CD4-positive, alpha-beta T cell (primary cell): ENCODE results near the gene HDAC4. TPM values are rescaled to one million over a fixed set of nuclear protein-coding genes. Genes with fewer than 3 reads are reported as not detected.

Experiments used
- ATAC-seq: fragments of 200-7000 bp; cut with Tn5 transposase; one replicate; pipeline ENCODE4 v1.10.0; 2022; ENCODE audit warnings: mild to moderate bottlenecking; ENCODE audit not compliant: poor library complexity
- CTCF ChIA-PET: fragments of 350-600 bp; sonication (Branson Sonifier 250); formaldehyde crosslinking; loops from one replicate; lab custom pipeline; 2021; ENCODE audit warnings: antibody characterized with exemption, inconsistent platforms; lab: Charles Lee
- POLR2A ChIA-PET: fragments of 350-600 bp; sonication (Branson Sonifier 250); formaldehyde crosslinking; loops from one replicate; lab custom pipeline; 2021; ENCODE audit warnings: antibody characterized with exemption, inconsistent platforms; lab: Charles Lee
- DNase-seq, 14 experiments: peaks; one replicate each; pipeline ENCODE4 v3.0.0-alpha.2; 2013 to 2020; ENCODE audit warnings: mixed read lengths in 2 of 14
- H3K27ac ChIP-seq, 2 donors: one replicate each; pipeline versions ENCODE4 v1.5.1 to v1.7.0; 2013; ENCODE audit warnings: low read length in 2 of 2, low read depth in 1 of 2, mild to moderate bottlenecking in 1 of 2
- H3K27me3 ChIP-seq, 2 experiments: 1 replicate in 1 of 2; 2 replicates in 1 of 2; pipeline versions ENCODE4 v1.6.1 to v1.7.0; 2013; ENCODE audit warnings: low read length in 2 of 2, control low read depth in 1 of 2, mild to moderate bottlenecking in 1 of 2, moderate library complexity in 1 of 2; ENCODE audit not compliant: insufficient read depth in 2 of 2, control insufficient read depth in 1 of 2
- H3K36me3 ChIP-seq: one replicate; pipeline ENCODE4 v1.6.1; 2013; ENCODE audit warnings: low read length, control low read depth; ENCODE audit not compliant: insufficient read depth
- H3K4me1 ChIP-seq: one replicate; pipeline ENCODE4 v1.6.1; 2013; ENCODE audit warnings: low read length, control low read depth; ENCODE audit not compliant: insufficient read depth
- H3K4me3 ChIP-seq: one replicate; pipeline ENCODE4 v1.5.1; 2013; ENCODE audit warnings: mild to moderate bottlenecking, low read length, moderate library complexity
- H3K9me3 ChIP-seq, 2 experiments: 1 replicate in 1 of 2; 2 replicates in 1 of 2; pipeline versions ENCODE4 v1.6.1 to v1.7.0; 2013; ENCODE audit warnings: low read length in 2 of 2, mild to moderate bottlenecking in 2 of 2, control low read depth in 1 of 2, moderate library complexity in 1 of 2; ENCODE audit not compliant: control insufficient read depth in 1 of 2, insufficient read depth in 1 of 2
- H3K27ac Mint-ChIP-seq: one replicate; pipeline ENCODE4 v1.8.0; 2020; ENCODE audit warnings: mixed read lengths
- H3K27me3 Mint-ChIP-seq: one replicate; pipeline ENCODE4 v1.8.0; 2021; ENCODE audit warnings: mixed read lengths
- H3K36me3 Mint-ChIP-seq: one replicate; pipeline ENCODE4 v1.8.0; 2021; ENCODE audit warnings: low read depth, mixed read lengths
- H3K4me1 Mint-ChIP-seq: one replicate; pipeline ENCODE4 v1.8.0; 2021; ENCODE audit warnings: low read depth, mixed read lengths
- H3K4me3 Mint-ChIP-seq: one replicate; pipeline ENCODE4 v1.8.0; 2020; ENCODE audit warnings: mild to moderate bottlenecking, mixed read lengths
- H3K9me3 Mint-ChIP-seq: one replicate; pipeline ENCODE4 v1.8.0; 2020; ENCODE audit warnings: mixed read lengths
- intact Hi-C, 2 experiments: fragments of 100-400 bp; cut with DNase I in 1 of 2; cut with micrococcal nuclease in 1 of 2; formaldehyde crosslinking; loops; one replicate each; pipeline versions ENCODE4 v1.15.1 to v1.9.0; 2023 to 2025; cut with DNase I, micrococcal nuclease
- total RNA-seq, 174 experiments: library from RNA in 2 of 174; stranded (reverse) in 2 of 174; gene quantifications; one replicate each; pipeline ENCODE4 v1.2.3 and lab custom pipeline; 2021 to 2026
- TF ChIP-seq, protein P1 (sequence below): fragments of 200-600 bp; IDR thresholded peaks from one replicate; pipeline ENCODE4 v1.8.0; 2022; ENCODE audit warnings: antibody characterized with exemption, mild to moderate bottlenecking

HDAC4 gene
- total RNA-seq, 2 experiments from 2014 or later = 45.3 to 49.2 TPM

DNA sequence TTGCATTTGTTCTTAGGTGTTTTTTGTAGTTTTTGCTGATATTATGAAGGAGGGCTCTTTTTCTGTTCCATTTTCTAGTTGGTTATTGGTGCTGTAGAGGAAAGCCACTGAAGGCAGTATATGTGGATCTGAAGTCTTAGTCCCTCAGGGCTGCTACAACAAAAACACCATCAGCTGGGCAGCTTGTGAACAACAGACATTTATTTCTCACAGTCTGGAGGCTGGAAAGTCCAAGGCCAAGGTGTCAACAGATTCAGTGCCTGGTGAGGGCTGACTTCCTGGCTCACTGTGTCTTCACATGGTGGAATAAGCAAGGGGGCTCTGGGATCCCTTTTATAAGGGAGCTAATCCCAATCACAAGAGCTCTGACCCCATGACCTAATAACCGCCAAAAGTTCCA is 31.4 kb upstream of the HDAC4 start:
- CTCF ChIA-PET = interaction anchor here (0.5 kb wide), 1 partner anchor 340 kb away, joined by 4 read pairs; no protein-coding TSS in a partner anchor
- no peak overlapping the region for H3K27ac Mint-ChIP-seq
- Histone ChIP-seq H3K4me3 (no peak overlapping the region), H3K36me3 (no peaks in the 10 kb centered on the region), H3K9me3 (no peaks in the 10 kb centered on the region), H3K4me1 (no peaks in the 10 kb centered on the region), H3K27me3 (peaks cover 0 to 2% of the 10 kb centered on the region in 2 experiments), H3K27ac (no peak overlapping the region)
- DNase-seq = no peak
- no peak for ATAC-seq
- TF ChIP-seq, protein P1, sequence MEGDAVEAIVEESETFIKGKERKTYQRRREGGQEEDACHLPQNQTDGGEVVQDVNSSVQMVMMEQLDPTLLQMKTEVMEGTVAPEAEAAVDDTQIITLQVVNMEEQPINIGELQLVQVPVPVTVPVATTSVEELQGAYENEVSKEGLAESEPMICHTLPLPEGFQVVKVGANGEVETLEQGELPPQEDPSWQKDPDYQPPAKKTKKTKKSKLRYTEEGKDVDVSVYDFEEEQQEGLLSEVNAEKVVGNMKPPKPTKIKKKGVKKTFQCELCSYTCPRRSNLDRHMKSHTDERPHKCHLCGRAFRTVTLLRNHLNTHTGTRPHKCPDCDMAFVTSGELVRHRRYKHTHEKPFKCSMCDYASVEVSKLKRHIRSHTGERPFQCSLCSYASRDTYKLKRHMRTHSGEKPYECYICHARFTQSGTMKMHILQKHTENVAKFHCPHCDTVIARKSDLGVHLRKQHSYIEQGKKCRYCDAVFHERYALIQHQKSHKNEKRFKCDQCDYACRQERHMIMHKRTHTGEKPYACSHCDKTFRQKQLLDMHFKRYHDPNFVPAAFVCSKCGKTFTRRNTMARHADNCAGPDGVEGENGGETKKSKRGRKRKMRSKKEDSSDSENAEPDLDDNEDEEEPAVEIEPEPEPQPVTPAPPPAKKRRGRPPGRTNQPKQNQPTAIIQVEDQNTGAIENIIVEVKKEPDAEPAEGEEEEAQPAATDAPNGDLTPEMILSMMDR = no peak
- POLR2A ChIA-PET = no interaction called here
- no peaks in the 10 kb centered on the region for H3K36me3 Mint-ChIP-seq
- no peaks in the 10 kb centered on the region for H3K4me1 Mint-ChIP-seq
- H3K4me3 Mint-ChIP-seq = no peak overlapping the region
- intact Hi-C loops = no loop called here
- H3K27me3 Mint-ChIP-seq = no peaks in the 10 kb centered on the region
- peaks cover 3% of the 10 kb centered on the region for H3K9me3 Mint-ChIP-seq

GRCh38 chr2:239431536-239431935 is 30.7 kb upstream of the HDAC4 start:
- peaks cover 0 to 2% of the 10 kb centered on the region in 2 experiments for H3K27me3 ChIP-seq
- no peaks in the 10 kb centered on the region for H3K9me3 ChIP-seq
- DNase-seq (no peak), ATAC-seq (no peak)
- H3K4me1 ChIP-seq = no peaks in the 10 kb centered on the region
- H3K27me3 Mint-ChIP-seq = no peaks in the 10 kb centered on the region
- intact Hi-C loops = no loop called here
- H3K27ac ChIP-seq = no peak overlapping the region
- no peak overlapping the region for H3K4me3 Mint-ChIP-seq
- H3K4me1 Mint-ChIP-seq = no peaks in the 10 kb centered on the region
- H3K36me3 ChIP-seq = no peaks in the 10 kb centered on the region
- TF ChIP-seq, protein P1 = no peak
- H3K9me3 Mint-ChIP-seq = peaks cover 3% of the 10 kb centered on the region
- ChIA-PET POLR2A (no interaction called here), CTCF (interaction anchor here (0.5 kb wide), 1 partner anchor 340 kb away, joined by 4 read pairs; no protein-coding TSS in a partner anchor)
- no peaks in the 10 kb centered on the region for H3K36me3 Mint-ChIP-seq
- H3K4me3 ChIP-seq = no peak overlapping the region
- no peak overlapping the region for H3K27ac Mint-ChIP-seq

DNA sequence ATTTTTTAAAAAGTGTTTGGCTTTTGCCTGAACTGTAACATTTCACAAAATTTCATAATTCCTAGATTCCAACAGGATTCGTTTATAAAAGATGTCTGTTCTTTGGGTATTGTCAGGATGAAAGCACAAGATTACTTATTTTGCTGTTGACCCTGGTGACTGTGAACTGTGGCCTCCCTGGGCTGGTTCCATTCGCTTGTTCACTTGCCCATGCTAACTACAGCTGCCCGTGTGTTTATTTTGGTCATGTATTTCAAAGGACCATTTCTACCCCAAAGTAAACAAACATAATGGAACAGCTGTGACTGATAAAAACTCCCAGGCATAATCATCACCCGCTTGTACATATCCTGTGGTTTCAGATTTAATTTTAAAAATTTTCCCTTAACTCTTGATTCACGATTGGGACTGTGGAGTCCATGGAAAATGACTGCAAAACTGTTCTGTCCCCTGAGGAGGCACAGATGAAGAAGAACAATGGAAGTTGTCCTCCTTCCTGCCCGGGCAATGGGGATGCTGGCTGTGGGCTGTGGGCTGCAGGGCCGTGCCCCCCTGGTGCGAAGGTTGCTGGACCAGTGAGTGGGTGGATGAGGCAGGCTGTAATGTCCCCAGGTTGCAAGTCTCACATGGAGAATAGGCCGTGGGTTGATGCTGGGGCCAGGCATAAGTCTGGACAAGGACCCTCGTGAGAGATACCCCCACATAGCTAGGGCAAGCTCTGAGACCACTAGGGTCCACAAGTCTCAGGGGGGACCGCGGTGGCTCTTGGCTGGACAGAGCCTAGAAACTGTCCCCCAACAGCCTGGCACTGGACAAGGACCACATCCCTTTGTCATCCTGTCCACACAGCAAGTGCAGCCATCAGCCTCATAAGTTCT is 28.9 kb upstream of the HDAC4 start:
- H3K27ac ChIP-seq = no peak overlapping the region
- ATAC-seq = no peak
- CTCF ChIA-PET = no interaction called here
- intact Hi-C loops = no loop called here
- POLR2A ChIA-PET = no interaction called here
- TF ChIP-seq, protein P1 = no peak
- DNase-seq = no peak
- H3K27me3 Mint-ChIP-seq = no peaks in the 10 kb centered on the region
- H3K4me3 ChIP-seq = no peak overlapping the region
- no peaks in the 10 kb centered on the region for H3K36me3 ChIP-seq
- H3K9me3 Mint-ChIP-seq = peaks cover 3% of the 10 kb centered on the region
- no peaks in the 10 kb centered on the region for H3K9me3 ChIP-seq
- H3K36me3 Mint-ChIP-seq = no peaks in the 10 kb centered on the region
- no peak overlapping the region for H3K27ac Mint-ChIP-seq
- peaks cover 0 to 2% of the 10 kb centered on the region in 2 experiments for H3K27me3 ChIP-seq
- H3K4me1 ChIP-seq = no peaks in the 10 kb centered on the region
- no peak overlapping the region for H3K4me3 Mint-ChIP-seq
- H3K4me1 Mint-ChIP-seq = no peaks in the 10 kb centered on the region
